Fibroblast of skin of back (primary cell): ENCODE data around the gene EFCAB8.
"Not testable (repeated sequence)": the region's sequence is repeated elsewhere in the genome, so short reads cannot be mapped to it uniquely, and the experiment has no call there.

Experiments
- DNase-seq: peaks from one replicate; pipeline ENCODE4 v3.0.0-alpha.2; 2013

EFCAB8 gene

GRCh38 chr20:32973077-32973717, 114.5 kb downstream of the EFCAB8 start:
- no peak for DNase-seq

- not testable (repeated sequence) for DNase-seq
These were observed 115.7 kb downstream of the EFCAB8 start for GRCh38 chr20:32974204-32975064.

GRCh38 chr20:32975121-32975520, 116.4 kb downstream of the EFCAB8 start:
- DNase-seq: not testable (repeated sequence)

- no peak for DNase-seq
These were observed 117.3 kb downstream of the EFCAB8 start for GRCh38 chr20:32975698-32976674.

DNA sequence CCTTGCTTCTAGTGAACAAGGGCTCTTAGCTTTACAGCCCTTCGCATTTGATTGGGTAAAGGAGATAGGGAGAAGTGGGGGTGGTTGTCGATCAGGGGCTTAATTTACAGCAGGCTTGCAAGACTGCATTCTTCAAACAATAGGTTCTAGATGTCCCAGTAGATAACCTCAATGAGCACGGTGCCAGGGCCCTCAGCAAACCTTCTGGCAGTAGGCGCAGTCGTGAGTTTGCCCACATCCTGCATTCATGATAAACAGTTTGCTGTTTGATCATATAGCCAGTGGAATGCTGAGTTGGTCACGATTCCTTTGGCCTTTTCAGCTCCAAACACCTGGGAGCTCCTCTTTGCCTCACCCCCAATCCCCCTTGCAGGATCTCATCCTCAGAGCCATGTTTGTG, 118.0 kb downstream of the EFCAB8 start:
- DNase-seq: no peak

DNA sequence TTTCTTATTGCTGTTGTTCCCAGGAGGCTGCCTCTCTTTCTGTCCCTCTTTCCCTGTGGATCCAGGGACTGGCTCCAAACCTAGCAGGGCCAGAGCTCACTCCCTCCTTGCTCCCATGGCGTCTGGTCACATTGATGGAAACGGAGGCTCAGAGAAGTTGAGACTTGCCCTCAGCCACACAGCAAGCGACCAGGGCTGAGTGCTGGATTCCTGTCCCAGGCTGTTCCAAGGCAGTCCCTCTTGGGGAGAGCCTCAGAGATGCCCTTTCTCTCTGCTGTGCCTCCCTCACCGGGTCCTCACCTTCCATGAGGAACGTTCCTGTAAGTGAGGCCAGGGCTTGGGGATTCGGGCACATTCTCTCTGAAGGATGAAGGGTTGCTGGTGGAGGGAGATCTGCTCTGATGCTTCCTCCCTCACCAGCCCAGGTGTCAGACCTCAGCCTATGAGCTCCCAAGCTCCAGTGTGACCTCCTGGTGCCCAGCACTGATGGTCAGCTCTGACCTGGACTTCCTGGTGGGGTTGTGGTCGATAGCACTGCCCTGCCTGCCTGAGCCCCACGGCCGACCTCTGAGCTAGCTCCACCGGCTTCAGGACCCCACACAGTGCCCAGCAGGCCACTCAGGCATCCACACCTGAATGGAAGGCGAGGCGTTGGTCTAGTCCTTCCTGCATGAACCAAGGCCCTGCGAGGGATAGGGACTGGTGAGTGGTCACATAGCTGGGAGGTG, 118.7 kb downstream of the EFCAB8 start:
- no peak for DNase-seq

DNA sequence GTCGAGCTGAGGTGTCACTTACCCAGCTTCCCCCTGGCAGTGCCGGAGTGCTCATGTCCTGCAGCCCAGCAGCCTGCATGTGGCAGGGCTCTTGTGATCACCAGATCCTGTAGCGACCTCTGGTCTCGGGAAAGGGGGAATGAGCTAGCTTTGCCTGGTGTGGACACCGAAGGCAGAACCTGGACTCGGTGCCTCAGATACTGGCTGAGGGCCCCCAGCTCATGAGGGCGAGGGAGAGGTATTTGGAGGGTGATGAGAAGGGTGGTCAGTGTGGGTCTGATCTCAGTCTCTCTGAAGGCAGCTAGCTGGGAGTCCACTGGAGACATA, 119.2 kb downstream of the EFCAB8 start:
- no peak for DNase-seq

- no peak for DNase-seq
These were observed 120.7 kb downstream of the EFCAB8 start for GRCh38 chr20:32979201-32979998.

DNA sequence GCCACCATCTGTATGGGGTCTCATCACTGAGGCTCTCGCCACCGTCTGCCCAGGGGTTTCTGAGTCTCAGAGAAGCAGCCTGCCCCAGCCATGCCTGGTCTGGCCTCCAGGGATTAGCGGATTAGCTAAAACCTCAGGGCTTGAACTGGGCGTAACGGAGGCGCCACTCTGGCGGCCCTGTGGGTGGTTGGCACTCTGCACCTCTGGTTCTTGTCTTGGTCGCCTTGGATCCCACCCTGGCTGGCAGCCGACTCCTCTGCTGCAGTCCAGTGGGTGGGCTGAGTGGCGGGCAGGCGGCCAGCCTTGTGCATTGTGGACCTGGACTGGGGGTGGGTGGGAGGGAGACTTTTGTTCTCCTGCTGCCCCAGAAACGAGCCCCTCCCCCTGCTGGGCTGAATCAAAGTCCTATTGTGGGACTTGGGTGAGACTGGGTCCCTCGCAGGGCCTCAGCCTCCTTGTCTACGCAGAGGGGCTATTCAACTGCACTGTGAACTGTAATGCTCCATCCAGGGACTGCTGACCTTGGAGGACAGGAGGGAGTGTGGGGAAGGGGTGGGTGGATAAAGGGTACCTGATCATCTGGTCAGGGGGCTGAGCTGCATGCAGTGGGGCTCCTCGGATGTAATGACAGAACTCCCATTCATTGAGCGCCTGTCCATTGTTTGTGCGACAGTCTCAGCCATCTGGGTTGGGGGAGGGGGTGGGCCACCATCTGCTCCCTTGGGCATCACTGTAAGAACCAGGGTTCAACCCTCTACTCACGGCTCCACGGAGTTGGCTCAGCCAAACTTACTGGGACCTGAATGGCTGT, 121.6 kb downstream of the EFCAB8 start:
- no peak for DNase-seq

GRCh38 chr20:32980990-32981389, 122.3 kb downstream of the EFCAB8 start:
- no peak for DNase-seq

DNA sequence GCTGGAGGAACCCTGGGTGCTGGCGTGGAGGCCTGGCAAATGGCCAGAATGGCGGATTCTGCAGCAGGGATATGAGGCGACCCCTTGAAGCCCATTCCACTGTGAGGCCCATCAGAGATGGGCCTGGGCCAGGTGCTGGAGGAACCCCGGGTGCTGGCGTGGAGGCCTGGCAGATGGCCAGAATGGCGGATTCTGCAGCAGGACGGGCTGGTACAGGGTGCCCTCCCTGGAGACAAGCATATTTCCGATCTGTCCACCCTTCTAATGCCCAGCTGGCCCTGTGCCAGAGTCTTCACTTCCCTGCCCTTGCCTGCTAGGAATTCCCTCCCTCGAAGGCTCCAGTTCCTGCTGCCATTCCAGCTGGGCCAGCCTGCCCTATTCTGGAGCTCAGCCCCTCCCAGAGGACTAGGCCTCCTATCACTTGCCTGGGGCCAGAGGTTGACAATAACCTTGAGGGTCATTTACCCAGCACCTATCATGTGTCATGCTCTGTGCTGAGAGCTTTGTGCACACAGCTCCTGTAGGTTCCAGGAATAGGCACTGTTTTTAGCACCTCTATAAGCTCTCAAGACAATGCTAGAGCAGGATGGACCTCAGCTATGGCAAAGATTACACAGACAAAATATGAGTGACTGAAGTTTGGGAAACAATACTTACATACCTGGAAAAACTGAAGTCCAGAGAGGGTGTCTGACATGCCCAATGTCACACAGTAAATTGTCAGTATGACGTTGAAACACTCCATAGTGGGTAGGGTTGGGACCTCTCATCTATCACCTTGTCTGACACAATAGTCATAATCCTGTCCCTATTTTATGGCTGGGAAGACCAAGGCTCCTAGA, 124.1 kb downstream of the EFCAB8 start:
- no peak for DNase-seq

- no peak for DNase-seq
These were observed 124.9 kb downstream of the EFCAB8 start for GRCh38 chr20:32983459-32984112.

GRCh38 chr20:32984196-32984595, 125.5 kb downstream of the EFCAB8 start:
- no peak for DNase-seq

DNA sequence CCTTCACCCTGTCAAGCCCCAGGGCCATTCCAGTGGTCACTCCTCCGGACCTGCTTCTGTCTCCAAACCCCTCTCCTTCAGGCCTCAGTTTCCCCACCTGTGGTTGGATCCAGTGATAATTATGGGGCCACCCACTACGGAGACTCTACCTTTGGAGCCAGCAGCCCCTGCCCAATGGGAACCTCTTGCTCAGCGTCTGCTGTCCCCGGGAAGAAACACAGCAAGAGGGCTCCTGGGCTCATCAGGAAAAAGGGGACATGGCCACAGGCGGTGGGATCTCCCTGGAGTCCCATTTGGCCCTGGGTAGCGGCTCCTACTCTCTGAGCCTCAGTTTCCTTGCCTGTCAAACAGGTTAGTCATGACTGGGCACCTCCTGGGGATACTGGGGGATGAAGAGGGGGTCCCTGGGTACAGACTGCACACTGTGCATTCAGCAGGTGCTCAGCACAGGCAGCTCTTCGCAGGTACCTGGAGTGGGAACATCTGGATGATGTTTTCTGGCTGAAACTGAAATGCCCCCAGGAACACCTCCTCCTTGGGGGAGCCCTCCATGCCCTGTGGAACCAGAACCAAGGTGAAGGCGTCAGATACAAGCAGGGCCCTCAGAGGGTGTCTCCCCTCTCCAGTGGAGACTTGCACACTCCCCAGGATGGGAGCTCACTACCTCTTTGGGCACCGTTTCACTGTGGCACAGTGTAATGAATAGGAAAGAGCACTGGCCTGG, 126.1 kb downstream of the EFCAB8 start:
- DNase-seq: no peak

GRCh38 chr20:32985596-32985995, 126.9 kb downstream of the EFCAB8 start:
- no peak for DNase-seq

DNA sequence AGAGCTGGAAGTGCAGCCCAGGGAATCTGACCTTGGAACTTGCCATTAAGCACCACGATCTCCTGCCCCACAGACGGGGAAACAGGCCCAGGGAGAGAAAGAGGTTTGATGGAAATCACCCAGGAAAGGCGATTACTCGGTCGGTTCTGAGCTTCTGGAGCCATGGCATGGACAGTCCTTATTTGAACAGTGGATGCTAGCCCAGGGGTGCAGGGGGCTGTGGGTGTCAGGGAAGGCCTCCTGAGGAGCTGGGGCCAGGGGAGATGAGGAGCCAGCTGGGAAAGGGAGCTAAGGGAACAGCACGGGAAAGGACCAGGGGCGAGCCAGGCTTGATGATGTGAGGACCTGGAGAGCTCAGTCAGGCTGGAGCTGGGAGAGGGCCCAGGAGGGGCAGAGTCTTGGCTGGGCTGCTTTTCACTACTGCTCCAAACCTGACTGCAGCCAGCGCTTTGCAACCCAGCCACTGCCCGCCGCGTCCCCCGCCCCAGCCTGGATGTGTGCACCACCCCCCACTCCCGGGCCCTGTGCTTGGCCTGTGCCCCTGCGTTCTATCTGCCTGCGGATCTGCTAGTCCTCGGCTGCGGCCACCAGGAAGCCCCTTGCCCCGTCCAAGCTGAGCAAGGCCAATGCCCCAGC, 127.7 kb downstream of the EFCAB8 start:
- DNase-seq: no peak

DNA sequence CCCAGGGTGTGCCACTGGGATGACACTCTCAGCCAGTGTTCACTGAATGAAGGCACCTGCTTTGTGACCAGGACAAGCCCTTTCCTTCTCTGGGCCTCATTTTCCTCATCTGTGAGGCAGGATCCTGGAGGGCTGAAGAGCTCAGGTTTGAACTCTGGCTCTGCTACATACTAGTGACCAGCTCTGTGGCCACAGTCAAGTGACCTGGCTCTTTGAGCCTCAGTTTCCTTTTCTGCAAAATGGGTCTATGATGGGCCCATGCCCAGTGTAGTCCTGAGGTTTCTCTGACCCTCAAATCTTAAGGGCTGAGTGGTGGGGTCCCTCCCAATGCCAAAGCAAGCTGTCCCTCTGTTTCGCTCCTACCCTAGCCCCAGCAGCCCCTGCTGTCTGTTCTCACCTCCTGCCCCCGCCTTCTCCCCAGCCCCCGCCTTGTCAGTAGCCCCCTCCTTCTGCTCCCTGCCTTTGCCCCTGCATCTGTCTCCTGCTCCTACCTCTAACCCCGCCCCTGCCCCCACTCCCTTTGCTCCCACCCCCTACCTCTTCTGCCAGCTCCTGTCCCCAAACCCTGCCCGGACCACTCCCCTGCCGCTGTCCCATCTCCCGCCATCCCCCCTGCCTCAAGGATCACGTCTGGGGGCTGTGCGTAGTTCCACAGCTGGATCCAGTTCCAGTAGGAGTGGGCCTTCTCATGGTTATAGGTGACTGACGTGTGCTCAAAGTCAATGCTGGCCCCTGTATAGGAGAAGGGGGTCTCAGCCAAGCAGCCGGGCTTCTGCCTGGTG, 128.5 kb downstream of the EFCAB8 start:
- DNase-seq: no peak
